Measurements from ENCODE around the gene PALM2AKAP2.

Gene PALM2AKAP2

DNA sequence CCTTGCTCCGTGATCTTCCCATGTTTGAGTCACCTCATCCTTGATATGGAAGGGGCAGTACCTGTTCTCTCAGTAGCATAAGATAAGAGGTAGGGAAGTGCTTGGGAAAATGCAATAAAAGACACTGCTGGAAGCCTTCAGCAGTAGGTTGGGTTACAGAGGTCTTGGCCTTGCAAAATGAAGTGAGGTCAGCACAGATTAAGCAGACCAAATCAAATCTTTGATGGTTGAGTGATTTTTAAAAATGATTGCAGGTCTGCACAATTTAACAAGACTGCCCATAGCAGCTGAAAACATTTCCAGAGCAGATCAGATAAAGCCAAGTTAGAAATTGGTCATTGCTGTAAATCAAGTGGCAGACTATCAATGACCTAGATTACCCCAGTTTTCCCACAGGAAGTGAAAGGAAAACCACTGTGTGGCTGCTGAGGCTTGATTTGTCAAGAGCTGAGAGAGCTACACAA is 32.9 kb downstream of the PALM2AKAP2 start:
- Histone ChIP-seq H3K27me3 (ENCODE audit: insufficient read depth, low read depth) (no peaks in the 10 kb centered on the region), H3K27ac (no peak overlapping the region), H3K4me2 (no peak overlapping the region), H3K36me3 (ENCODE audit: insufficient read depth) (no peaks in the 10 kb centered on the region), H3K4me1 (ENCODE audit: low read depth, poor library complexity, severe bottlenecking) (peaks cover 9% of the 10 kb centered on the region), H4K20me1 (ENCODE audit: insufficient read depth) (no peaks in the 10 kb centered on the region), H3K9ac (no peak overlapping the region), H3K79me2 (ENCODE audit: insufficient read depth, low read depth) (no peaks in the 10 kb centered on the region), H2AFZ (ENCODE audit: low read depth) (no peak overlapping the region), H3K4me3 (IDR thresholded peaks at IDR 0.05; ENCODE audit: insufficient read depth, low read depth, low read length) (no peak overlapping the region)
- TF ChIP-seq, protein P1, sequence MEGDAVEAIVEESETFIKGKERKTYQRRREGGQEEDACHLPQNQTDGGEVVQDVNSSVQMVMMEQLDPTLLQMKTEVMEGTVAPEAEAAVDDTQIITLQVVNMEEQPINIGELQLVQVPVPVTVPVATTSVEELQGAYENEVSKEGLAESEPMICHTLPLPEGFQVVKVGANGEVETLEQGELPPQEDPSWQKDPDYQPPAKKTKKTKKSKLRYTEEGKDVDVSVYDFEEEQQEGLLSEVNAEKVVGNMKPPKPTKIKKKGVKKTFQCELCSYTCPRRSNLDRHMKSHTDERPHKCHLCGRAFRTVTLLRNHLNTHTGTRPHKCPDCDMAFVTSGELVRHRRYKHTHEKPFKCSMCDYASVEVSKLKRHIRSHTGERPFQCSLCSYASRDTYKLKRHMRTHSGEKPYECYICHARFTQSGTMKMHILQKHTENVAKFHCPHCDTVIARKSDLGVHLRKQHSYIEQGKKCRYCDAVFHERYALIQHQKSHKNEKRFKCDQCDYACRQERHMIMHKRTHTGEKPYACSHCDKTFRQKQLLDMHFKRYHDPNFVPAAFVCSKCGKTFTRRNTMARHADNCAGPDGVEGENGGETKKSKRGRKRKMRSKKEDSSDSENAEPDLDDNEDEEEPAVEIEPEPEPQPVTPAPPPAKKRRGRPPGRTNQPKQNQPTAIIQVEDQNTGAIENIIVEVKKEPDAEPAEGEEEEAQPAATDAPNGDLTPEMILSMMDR (conservative IDR thresholded peaks at IDR 0.05; ENCODE audit: low read depth, low read length) = no peak

DNA sequence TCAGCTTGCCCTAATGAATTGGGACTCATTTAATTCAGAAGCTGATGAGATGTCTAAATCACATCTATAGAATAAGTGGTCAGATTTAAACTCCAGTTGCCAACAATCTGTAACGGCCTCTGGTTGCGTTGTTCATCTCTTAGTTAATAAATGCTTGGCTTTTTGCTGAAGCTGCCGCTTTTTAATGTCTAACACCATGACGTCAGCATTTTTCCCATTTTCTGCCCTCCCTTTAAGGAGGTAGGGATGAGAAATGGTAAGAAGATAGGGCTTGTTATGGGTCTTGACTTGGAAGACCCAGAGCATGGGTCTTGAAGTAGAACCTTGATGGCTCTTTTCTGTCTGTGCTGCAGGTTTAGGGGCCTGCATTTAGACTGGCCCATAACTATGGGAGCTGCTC is 33.3 kb downstream of the PALM2AKAP2 start:
- H3K4me3 ChIP-seq (IDR thresholded peaks at IDR 0.05; ENCODE audit: insufficient read depth, low read depth, low read length) = no peak overlapping the region
- H3K36me3 ChIP-seq (ENCODE audit: insufficient read depth) = no peaks in the 10 kb centered on the region
- no peaks in the 10 kb centered on the region for H4K20me1 ChIP-seq (ENCODE audit: insufficient read depth)
- H3K4me2 ChIP-seq = no peak overlapping the region
- no peak overlapping the region for H3K9ac ChIP-seq
- no peaks in the 10 kb centered on the region for H3K27me3 ChIP-seq (ENCODE audit: insufficient read depth, low read depth)
- H2AFZ ChIP-seq (ENCODE audit: low read depth) = no peak overlapping the region
- peaks cover 12% of the 10 kb centered on the region for H3K4me1 ChIP-seq (ENCODE audit: low read depth, poor library complexity, severe bottlenecking)
- H3K27ac ChIP-seq = no peak overlapping the region
- no peaks in the 10 kb centered on the region for H3K79me2 ChIP-seq (ENCODE audit: insufficient read depth, low read depth)
- TF ChIP-seq, protein P1 (conservative IDR thresholded peaks at IDR 0.05; ENCODE audit: low read depth, low read length) = no peak

DNA sequence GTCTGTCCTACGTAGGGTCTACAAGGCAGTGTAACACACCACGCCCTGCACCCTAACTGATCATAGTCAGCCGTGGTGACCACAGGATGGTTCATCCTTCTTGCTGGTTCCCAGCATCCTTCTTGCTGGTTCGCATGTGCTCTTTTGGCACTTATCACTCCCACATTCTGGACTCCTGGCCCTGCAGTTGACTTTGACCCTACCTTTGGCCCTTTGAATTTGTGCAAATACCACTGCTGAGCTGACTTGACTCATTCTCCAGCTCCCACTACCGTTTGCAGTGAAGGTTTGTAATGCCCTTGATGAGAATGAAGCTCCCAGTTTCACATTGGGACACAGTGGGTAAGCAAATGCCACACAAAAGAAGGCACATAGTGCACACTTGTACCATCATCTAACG is 33.8 kb downstream of the PALM2AKAP2 start:
- no peaks in the 10 kb centered on the region for H3K27me3 ChIP-seq (ENCODE audit: insufficient read depth, low read depth)
- TF ChIP-seq, protein P1 (conservative IDR thresholded peaks at IDR 0.05; ENCODE audit: low read depth, low read length) = no peak
- no peak overlapping the region for H2AFZ ChIP-seq (ENCODE audit: low read depth)
- H3K4me3 ChIP-seq (IDR thresholded peaks at IDR 0.05; ENCODE audit: insufficient read depth, low read depth, low read length) = no peak overlapping the region
- no peaks in the 10 kb centered on the region for H4K20me1 ChIP-seq (ENCODE audit: insufficient read depth)
- H3K4me1 ChIP-seq (ENCODE audit: low read depth, poor library complexity, severe bottlenecking) = peaks cover 12% of the 10 kb centered on the region
- H3K79me2 ChIP-seq (ENCODE audit: insufficient read depth, low read depth) = no peaks in the 10 kb centered on the region
- no peak overlapping the region for H3K4me2 ChIP-seq
- H3K9ac ChIP-seq = no peak overlapping the region
- no peaks in the 10 kb centered on the region for H3K36me3 ChIP-seq (ENCODE audit: insufficient read depth)
- H3K27ac ChIP-seq = no peak overlapping the region

DNA sequence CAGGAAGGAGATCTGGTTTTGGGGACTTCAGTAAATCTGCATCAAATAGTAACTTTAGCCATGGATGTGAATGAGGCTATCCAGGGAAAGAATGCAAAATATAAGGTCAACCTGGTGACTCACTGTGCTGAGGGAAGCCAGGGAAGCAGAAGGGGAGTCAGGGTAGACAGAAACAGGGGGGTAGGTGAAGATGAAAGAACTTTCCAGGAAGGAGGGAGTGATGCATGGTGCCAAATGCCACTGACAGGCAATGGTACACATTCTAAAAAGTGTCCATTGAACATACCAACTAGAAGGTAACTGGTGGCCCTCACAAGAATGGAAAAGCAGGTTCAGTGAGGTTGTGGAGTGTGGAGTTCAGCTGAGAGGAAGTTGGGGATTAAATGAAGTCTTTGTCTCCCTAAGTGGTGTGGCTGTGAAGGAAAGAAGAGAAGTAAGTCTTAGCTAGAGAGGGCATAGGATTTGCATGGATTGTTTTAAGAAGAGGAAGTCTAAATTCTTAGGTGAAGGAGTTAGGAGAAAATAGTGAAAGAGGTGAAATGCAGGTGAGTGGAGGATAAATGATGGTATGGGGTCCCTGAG is 35.5 kb downstream of the PALM2AKAP2 start:
- no peak overlapping the region for H3K4me3 ChIP-seq (IDR thresholded peaks at IDR 0.05; ENCODE audit: insufficient read depth, low read depth, low read length)
- peaks cover 12% of the 10 kb centered on the region for H3K4me1 ChIP-seq (ENCODE audit: low read depth, poor library complexity, severe bottlenecking)
- H3K9ac ChIP-seq = no peak overlapping the region
- no peak overlapping the region for H3K4me2 ChIP-seq
- no peaks in the 10 kb centered on the region for H3K36me3 ChIP-seq (ENCODE audit: insufficient read depth)
- TF ChIP-seq, protein P1 (conservative IDR thresholded peaks at IDR 0.05; ENCODE audit: low read depth, low read length) = no peak
- no peak overlapping the region for H2AFZ ChIP-seq (ENCODE audit: low read depth)
- H3K27ac ChIP-seq = no peak overlapping the region
- H3K27me3 ChIP-seq (ENCODE audit: insufficient read depth, low read depth) = no peaks in the 10 kb centered on the region
- H4K20me1 ChIP-seq (ENCODE audit: insufficient read depth) = no peaks in the 10 kb centered on the region
- H3K79me2 ChIP-seq (ENCODE audit: insufficient read depth, low read depth) = no peaks in the 10 kb centered on the region
